GM21723 (cell line): ENCODE data around the gene EFS.

ENCODE experiments used
- ATAC-seq: cut with Tn5 transposase; IDR thresholded peaks from one replicate; pipeline ENCODE4 v1.9.1; 2021; ENCODE audit warnings: mild to moderate bottlenecking, moderate library complexity; ENCODE audit not compliant: unreplicated experiment

Gene EFS

DNA sequence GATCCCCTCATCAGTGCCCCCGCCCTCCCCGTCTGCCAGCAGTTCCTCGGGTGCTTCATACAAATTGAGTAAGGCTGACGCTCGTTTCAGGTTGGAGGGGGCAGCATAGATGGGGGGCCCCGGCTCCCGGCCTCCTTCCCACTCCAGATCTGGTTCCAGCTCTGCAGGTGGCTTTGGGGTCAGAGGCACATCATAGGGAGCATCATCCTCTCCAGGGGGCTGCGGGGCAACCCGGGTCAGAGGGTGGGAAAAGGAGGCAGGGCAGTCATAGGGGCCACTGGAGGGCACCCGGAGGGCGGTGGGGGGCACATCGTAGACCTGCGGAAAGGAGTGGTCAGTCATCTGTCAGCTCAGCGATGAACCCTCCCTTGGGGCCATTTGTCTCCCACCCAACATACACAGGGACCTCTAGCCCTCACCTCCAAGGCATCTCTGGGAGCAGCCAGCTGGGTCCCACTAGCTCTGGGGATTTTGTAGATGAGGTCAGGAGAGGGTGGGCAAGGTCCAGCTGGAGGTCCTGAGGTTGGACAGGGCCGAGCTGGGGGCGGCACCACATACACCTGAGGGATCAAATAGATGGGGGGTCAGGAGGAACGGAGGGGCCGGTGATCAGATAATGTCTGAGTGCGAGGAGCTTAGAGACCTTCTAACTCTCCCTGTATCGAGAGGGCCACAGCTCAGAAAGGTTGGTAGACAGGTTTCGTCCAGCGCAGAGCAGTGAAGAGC lies 5.1 kb downstream of the EFS start:
- ATAC-seq: no peak

DNA sequence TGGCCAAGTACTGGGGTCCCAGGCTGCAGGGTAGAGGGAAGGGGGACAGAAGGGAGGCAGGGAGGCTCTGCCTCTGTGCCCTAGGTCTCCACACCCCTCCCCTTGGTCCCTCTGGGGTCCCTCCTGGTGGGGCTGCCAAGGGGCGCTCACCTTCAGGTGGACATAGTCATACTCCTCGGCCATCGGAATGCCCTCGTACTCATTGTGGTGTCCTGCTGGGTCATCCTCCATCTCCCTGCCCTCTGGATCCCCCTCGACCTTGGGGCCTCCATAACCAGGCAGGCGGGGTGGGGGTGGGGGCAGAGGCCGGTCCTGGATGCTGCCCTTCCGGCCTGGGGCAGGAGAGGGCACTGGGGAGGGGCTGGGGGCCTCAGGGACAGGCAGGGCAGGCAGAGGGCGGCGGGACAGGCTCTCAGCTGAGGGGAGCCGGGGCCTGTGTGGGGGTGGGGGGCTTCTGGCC lies 5.8 kb downstream of the EFS start:
- ATAC-seq: no peak

DNA sequence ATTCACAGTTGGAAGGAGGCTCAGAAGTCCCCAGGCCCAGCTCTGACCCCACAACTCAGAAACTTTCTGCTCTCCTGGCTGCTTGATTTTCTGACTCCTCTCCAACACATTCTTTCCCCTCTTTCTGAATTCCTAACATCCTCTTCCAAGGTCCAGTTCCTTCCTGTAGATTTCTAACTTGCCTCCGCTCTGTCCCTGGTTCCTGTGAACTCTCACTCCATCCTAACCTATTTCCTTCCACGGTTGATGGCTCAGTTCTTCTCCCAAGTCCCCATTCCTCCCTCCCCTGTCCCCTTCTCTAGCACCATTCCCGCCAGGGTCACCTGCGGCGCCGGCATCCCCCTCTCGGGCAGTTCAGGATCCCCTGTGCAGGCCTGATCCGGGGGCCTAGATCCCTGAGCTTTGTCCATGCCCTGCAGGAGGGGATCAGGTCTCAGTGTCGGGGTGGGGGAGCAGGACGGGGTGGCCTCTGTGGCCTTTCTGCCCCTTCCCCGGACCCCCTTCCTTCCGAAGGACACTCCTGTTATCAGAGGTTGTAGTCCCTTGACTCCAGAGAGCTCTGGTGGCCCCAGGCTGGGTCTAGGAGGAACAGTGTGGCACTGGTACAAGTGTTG lies 6.3 kb downstream of the EFS start:
- no peak for ATAC-seq

DNA sequence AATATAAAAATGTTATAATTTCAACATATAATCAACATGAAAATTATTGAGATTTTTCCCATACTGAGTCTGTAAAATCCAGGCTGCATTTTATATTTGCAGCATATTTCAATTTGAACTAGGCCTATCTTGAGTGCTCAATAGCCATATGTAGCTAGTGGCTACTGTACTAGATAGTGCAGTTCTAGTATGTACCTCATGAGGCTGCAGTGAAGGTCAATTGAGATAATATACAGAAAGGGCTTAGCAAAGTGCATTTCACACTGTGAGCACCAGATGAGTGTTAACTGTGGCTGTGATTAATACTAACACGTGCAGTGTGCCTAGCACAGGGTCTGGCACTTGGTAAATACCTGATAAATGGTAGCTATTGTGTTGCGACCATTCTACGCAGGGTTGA lies 6.9 kb downstream of the EFS start:
- no peak for ATAC-seq

DNA sequence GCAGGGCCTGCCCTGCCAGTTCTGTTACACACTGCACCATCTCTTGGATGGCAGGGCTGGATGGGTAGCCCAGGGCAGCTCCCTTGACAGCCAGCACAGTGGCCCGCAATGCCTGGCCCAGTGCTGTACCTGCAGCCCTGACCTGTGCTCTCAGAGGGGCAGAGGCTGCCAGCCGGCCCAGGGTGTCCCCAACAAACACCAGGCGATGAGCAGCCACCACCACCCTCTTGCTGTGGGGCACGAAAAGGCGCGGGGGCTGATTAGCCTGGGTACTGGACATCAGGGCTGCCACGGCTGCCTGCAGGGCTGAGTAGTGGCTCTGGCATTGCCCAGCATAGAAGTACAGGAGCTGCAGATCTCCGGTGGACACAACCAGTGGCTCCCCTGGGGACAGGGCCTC lies 7.7 kb downstream of the EFS start:
- no peak for ATAC-seq

DNA sequence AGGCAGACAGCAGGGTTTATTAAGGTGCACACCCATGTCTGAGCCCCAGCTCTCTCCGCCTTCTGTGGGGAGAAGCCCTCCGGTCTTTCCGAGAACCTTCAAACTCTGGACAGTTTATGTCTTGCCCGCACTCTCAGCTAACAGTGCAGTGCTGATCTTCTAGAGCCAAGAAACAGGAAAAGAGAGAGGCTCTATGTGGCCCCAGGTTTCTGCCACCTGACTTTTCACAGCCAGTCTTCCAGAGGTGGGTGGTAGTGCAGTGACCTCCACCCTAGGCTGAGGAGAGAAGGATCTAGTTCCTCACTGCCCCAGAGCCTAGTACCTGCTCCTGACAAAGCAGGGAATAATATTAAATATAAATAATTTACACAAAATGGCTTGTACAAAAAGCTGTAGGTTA lies 8.3 kb downstream of the EFS start:
- ATAC-seq: no peak

DNA sequence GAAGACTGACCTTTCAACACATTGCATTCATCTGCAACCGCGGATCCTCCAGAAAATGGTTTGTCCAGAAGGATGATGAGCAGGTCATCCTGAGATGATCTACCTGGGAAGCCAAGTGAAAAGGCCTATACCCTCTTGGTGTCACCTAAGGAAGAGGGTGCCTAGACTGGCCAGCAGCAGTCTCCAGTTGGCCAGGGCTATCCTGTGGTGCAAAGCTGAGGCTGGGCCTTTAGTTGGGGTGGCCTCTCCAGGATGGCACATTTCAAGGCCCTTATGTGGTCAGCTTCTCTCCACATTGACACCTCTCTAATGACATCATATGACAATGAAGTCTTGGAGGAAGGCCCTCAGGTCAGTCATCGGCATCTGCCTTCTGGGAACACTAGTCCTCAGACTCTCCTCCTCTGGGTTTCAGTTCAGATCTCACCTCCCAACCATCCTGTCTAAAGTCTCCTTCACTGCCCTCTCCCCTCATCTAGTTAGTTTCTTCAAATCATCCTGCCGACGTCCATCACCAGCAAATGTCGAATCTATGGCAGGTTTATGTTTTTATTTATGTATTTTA lies 9.0 kb downstream of the EFS start:
- no peak for ATAC-seq

DNA sequence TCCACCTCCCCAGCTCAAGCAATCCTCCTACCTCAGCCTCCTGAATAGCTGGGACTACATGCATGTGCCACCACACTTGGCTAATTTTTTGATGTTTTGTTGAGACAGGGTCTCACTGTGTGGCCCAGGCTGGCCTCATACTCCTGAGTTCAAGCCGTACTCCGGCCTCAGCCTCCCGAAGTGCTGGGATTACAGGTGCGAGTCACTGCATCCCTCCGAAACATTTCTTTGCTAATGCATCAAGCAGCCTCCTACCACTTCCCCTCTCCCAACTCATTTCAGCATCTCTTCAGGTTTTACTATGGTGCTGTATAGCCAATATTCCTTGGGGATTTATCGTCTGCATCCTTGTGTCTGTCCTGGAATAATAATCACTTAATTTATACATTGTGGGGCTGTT lies 10.0 kb downstream of the EFS start:
- ATAC-seq: no peak

DNA sequence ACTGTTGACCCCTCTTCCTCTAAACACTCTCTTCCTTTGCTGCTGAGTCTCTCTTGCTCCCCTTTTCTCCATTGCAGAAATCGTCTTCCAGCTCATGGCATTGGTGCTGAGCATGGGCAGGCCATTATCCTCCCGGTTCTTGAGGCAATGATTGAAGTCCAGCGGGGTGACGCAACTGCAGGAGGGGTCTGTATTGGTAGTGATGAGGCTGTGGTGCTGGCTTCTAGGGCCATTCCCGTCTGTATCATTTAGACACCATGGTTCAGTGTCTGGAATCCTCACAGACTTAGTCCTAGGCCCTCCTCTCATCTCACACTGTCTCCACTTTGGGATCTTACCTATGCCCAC lies 11.6 kb downstream of the EFS start:
- ATAC-seq: no peak

DNA sequence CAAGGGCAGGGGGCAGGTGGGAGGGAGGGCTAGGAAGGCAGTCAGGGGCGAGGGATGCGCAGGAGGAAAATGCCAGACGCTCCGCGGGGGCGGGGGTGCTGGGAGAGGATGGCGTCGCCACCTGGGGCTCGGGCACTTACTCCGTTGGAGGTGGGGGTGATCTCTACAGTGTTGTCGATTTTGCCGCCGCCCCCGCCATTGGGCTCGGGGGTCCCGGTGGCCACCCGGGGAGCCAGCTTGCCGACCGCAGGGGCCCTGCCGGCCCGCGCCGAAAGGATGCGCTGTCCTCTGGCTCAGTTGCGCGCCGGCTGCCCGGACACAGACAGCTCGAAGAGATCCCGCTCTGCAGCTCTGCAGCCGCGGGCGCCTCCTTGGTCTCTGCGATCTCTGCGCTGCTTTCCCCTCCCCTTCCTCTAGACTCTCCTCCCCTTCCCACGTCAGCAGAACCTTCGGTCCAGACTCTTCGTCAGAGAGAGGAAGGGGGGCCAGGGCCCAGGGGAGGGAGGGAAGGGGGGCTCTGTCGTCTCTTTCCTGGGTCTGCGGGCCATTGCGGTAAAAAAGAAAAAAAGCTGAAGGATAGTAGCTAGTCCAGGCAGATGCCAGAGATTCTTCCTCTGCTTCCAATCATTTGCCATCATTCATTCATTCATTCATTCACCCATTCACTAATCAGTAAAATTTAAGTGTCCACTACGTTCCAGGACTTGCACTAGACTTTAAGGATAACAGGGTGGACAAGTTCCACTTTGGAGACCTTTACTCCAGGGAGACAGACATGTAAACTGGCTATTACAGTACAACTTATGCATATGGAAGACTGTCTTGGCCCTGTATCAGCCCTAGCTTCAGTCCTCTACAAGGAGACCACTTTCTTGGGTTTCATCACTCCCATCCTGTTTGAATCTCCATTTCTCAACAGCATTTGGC lies 12.2 kb downstream of the EFS start, which contains the start of gene SLC22A17:
Gene SLC22A17 (minus strand): TSS at position 382 of the 927 bp plus-strand sequence.
- ATAC-seq: no peak

DNA sequence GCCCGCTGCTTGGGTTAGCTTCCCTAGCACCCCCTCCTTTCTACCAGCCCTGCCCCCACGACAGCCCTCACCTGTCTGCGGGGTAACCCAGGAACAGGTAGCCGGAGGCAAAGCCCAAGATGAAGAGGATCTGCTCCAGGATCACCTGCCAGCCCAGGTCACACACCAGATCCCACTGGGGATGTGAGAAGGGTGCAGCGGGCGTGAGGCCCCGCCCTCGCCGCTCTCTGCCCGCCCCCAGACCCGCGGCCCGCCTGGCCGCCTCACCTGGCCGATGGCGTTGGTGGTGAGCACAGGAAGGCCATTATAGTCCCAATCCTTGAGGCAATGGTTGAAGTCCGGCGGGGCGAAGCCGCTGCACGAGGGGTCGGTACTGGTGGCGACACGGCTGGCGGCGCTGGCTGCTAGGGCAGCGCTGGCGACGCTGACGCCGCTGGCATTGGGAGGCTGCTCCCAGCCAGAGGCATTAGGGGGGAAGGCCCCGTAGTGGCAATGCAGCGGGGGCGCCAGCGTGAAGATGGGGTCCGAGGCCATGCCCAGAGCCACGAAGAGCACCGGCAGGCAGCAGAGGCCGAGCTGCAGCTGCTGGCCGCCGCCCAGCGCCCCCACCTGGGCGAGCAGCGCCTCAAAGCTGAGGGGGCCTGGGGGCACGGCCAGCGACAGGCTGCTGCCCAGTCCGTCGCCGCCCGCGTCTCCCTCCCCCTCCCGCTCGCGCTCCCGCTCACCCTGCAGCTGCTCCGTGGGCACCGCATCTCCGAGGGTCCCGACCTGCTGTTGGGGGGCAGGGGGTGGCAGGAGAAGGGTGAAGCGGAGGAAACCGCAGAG lies 13.1 kb downstream of the EFS start:
- no peak for ATAC-seq

DNA sequence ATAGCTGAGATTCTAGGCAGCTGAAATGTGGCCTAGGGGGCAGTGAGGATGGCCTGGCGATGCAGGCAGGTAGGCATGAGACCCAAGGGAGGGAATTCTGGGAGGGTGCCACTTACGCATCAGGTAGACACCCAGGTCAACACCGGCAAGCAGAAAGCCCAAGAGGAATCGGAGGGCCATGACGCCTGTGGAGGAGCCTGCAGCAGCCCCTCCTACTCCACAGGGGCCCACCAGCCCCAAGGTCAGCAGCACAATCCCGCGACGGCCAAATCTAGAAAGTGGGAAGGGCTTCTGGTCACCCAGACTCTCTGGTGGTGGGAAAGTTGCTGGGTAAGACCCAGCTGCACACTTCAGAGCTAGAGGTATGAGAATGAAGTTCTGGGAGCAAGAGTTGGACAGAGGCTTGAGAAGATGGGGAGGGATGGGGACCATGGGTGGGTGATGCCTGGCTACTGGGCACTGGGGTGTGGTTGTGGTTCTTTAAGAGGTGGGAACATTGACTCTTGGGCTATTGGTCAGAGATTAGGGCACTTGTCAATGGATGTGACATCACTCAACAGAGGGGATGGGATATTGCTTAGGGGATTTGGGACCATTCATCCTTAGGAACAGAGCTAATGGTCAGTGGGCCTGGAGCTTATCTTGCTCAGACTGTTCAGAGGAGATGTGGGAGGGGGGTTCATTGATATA lies 15.7 kb downstream of the EFS start:
- no peak for ATAC-seq

DNA sequence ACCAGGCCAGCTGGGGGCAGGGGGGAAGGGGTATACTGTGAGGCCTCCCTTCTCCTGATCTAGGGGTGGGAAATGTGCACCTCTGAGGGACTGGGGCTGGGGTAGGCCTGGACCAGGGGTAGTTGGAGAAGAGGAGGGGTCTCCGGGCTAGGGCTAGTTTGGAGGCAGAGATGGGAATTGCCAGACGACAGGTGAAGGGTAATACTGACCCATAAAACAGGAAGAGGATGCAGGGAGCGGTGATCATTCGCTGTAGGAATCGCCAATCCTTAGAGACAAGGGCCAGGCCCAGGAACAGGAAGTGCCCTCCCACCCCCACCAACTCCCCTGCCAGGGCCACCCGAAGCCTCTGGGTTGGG lies 16.7 kb downstream of the EFS start:
- no peak for ATAC-seq

DNA sequence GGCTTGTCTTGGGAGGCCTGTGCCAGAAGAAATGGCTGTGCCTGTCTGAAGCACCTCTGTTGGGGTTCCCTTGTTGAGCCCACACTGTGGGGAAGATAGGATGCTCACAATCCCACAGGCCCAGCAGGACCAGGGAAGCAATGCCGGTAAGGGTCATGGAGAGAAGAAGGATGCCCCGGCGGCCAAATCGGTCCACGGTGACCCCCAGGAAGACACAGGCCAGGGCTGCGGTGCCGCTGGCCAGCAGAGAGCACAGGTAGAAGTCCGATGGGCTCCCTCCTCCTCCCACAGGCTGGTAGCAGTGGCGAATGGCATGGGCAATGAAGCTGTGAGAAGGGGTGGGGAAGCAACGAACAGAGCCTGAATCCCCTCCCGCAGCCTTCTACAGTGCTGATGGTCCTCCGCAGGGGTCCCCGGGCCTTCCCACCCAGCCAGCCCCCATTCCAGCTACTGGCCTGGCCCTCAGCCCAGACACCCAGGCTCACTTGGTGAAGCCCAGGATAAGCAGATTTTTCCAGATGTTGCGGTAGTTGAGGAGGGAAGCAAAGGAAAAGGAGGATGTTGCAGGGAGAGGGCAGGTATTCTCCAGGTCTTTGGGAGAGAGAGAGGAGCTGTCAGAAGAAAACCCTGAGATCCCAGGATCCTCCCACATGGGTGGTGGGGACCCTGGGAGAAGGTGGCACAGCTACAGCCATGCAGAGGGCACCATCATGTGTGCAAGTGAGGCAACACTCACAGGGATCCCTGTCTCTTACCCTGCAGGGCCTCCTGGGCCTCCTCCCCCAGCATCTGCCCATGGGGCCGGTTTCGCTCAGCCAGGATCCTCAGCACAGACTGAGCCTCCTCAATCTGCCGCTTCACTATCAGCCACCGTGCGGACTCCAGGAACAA lies 17.3 kb downstream of the EFS start:
- ATAC-seq: no peak

DNA sequence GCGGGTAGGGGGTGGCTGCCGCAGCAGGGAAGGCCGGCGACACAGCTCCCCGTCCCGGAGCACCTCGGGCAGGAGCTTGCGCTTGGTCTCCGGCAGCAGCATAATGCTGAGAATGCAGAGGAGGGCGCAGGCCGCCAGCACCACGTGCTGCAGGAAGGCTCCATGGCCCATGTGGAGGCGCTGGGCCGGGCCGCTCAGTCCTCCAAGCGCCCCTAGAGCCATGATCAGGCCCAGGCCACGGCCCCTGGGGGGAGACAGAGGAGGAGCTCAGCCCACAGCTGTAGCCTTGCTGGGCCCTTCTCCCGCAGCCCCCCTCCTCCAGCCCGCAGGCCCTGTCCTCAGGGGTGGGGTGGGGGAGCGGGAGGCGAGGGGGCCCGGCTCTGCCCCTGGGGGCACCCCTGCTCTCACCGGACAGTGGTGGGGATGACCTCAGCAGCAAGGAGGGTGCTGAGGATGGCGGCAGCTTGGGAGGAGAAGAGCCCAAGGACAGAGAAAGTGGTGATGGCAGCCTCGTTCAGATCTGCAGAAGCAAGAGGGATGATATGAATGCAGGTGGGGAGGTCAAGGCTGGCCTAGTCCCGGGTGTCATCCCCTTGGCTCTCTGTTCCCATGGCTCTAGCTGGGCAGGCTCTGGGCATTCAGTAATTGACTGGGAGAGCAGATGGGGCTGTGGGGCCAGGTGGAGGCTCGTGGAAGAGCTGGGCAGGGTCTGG lies 18.1 kb downstream of the EFS start:
- no peak for ATAC-seq

DNA sequence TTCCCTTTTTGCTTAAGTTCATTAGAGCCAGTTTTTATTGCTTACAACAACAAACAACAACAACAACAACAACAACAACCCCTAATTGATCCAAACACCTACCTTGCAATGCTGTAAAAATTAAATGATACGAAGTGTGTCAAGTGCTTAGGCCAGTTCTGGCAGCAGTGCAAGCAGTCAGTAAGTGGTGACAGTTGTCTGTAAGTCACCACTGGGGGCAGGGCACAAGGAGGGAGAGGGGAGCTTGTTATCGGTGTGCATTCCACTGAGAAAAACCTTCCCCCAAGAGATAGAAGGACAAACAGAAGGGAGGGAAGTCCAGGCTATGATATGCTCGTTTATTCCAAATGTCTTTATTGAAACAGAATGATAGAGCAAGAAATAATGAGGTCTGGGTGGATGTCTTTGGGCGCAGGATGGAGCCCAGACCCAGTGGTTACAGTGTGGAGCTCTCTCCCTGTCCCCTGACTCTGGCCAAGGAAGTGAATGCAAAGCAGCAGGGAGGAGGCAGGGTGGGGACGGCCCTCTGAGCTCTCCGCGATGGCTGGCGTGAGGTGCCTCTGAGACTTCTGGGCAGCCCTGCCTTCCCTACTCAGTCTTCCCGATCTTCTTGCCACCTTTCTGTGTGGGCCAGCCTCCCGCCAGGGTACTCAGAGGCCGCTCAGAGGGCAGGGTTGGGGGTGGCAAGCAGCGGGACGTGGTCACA lies 18.8 kb downstream of the EFS start:
- no peak for ATAC-seq

DNA sequence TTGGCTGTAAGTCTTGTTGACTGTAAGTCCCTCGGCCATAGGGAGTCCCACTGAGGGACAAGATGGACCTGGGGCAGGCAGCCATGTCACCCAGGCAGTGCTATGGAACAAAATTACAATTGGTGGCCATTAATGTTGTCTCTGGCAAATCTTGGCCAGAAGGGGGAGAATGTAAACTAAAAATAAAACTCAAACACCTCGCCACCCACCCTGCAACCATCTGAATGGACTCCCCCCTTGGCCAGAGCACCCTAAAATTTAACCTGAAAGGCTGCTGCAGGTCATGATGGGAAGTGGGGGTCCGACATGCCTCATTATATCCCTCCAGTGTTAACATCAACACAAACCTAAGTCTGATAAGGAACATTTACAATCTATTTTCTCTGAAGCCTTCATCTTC lies 20.5 kb downstream of the EFS start:
- ATAC-seq: no peak
